Measurements from ENCODE around the gene MAGEL2.

- TF ChIP-seq POLR2A (IDR thresholded peaks at IDR 0.05; ENCODE audit: low read depth, low read length) (no peak), CTCF (conservative IDR thresholded peaks at IDR 0.05; ENCODE audit: low read depth, low read length) (no peak), RAD21 (IDR thresholded peaks at IDR 0.05; ENCODE audit: low read length) (no peak), MAZ (IDR thresholded peaks at IDR 0.05; ENCODE audit: borderline replicate concordance, low read depth, low read length) (no peak)
Measured at GRCh38 chr15:23616536-23616935, 31.1 kb downstream of the MAGEL2 start.
